NT2/D1 (cell line): ENCODE results near the gene SPATA20.

Source experiments
- DNase-seq: peaks from one replicate; pipeline ENCODE4 v3.0.0-alpha.2; 2011; ENCODE audit warnings: low read depth, low spot score
- H3K27me3 ChIP-seq: 2 replicates; pipeline ENCODE4 v1.6.0; 2011; ENCODE audit warnings: mild to moderate bottlenecking; ENCODE audit not compliant: insufficient read length, insufficient read depth
- H3K36me3 ChIP-seq: 2 replicates; pipeline ENCODE4 v1.6.1; 2011; ENCODE audit warnings: mild to moderate bottlenecking, low read length, mixed read lengths; ENCODE audit not compliant: insufficient read depth, insufficient read length
- H3K4me1 ChIP-seq: 2 replicates; pipeline ENCODE4 v1.5.1; 2011; ENCODE audit not compliant: insufficient read depth, insufficient read length
- H3K4me3 ChIP-seq: 2 replicates; pipeline ENCODE4 v1.5.1; 2011; ENCODE audit warnings: low read depth; ENCODE audit not compliant: insufficient read length
- H3K9ac ChIP-seq: 2 replicates; pipeline ENCODE4 v1.6.0; 2011; ENCODE audit warnings: low read depth; ENCODE audit not compliant: insufficient read length
- H3K9me3 ChIP-seq: 2 replicates; pipeline ENCODE4 v1.5.1; 2011; ENCODE audit warnings: mild to moderate bottlenecking, low read length; ENCODE audit not compliant: insufficient read depth
- SUZ12 ChIP-seq: IDR thresholded peaks from 2 replicates; pipeline ENCODE4 v1.6.1; 2011; ENCODE audit not compliant: insufficient read length, insufficient read depth; ENCODE audit errors: extremely low read depth
- YY1 ChIP-seq: IDR thresholded peaks from 2 replicates; pipeline ENCODE4 v1.6.1; 2011; ENCODE audit not compliant: insufficient read length, insufficient read depth
- ZNF274 ChIP-seq: IDR thresholded peaks from 2 replicates; pipeline ENCODE4 v1.6.1; 2011; ENCODE audit warnings: mild to moderate bottlenecking, low read depth, low read length

SPATA20 gene

GRCh38 chr17:50596191-50597037 lies 49.4 kb downstream of the SPATA20 start:
- Histone ChIP-seq H3K9ac (no peak overlapping the region), H3K9me3 (no peaks in the 10 kb centered on the region), H3K36me3 (no peaks in the 10 kb centered on the region), H3K4me1 (peaks cover 9% of the 10 kb centered on the region), H3K27me3 (no peaks in the 10 kb centered on the region), H3K4me3 (no peak overlapping the region)
- DNase-seq, result no peak
- TF ChIP-seq YY1 (no peak), ZNF274 (no peak), SUZ12 (no peak)

GRCh38 chr17:50598487-50598886 lies 51.5 kb downstream of the SPATA20 start:
- no peak overlapping the region for H3K4me3 ChIP-seq
- no peak for DNase-seq
- H3K27me3 ChIP-seq, result no peaks in the 10 kb centered on the region
- no peak overlapping the region for H3K9ac ChIP-seq
- H3K4me1 ChIP-seq, result peaks cover 16% of the 10 kb centered on the region
- TF ChIP-seq SUZ12 (no peak), YY1 (no peak), ZNF274 (no peak)
- no peaks in the 10 kb centered on the region for H3K36me3 ChIP-seq
- H3K9me3 ChIP-seq, result no peaks in the 10 kb centered on the region

- H3K27me3 ChIP-seq, result no peaks in the 10 kb centered on the region
- peaks cover 17% of the 10 kb centered on the region for H3K4me1 ChIP-seq
- no peaks in the 10 kb centered on the region for H3K9me3 ChIP-seq
- DNase-seq, result no peak
- H3K4me3 ChIP-seq, result no peak overlapping the region
- no peak overlapping the region for H3K9ac ChIP-seq
- H3K36me3 ChIP-seq, result no peaks in the 10 kb centered on the region
- no peak for TF ChIP-seq ZNF274
- no peak for TF ChIP-seq YY1
- no peak for TF ChIP-seq SUZ12
Observed at GRCh38 chr17:50599606-50600005, 52.6 kb downstream of the SPATA20 start.

- TF ChIP-seq SUZ12, result no peak
- TF ChIP-seq ZNF274, result no peak
- TF ChIP-seq YY1, result no peak
- Histone ChIP-seq H3K9ac (no peak overlapping the region), H3K4me3 (no peak overlapping the region), H3K27me3 (no peaks in the 10 kb centered on the region), H3K9me3 (no peaks in the 10 kb centered on the region), H3K36me3 (no peaks in the 10 kb centered on the region), H3K4me1 (peaks cover 25% of the 10 kb centered on the region)
- DNase-seq, result no peak
Observed at GRCh38 chr17:50601823-50602375, 54.9 kb downstream of the SPATA20 start.

GRCh38 chr17:50602836-50603235 lies 55.9 kb downstream of the SPATA20 start:
- Histone ChIP-seq H3K4me1 (peaks cover 27% of the 10 kb centered on the region), H3K9ac (no peak overlapping the region), H3K4me3 (no peak overlapping the region), H3K27me3 (no peaks in the 10 kb centered on the region), H3K9me3 (no peaks in the 10 kb centered on the region), H3K36me3 (no peaks in the 10 kb centered on the region)
- TF ChIP-seq ZNF274 (no peak), SUZ12 (no peak), YY1 (no peak)
- DNase-seq, result no peak

GRCh38 chr17:50603340-50603739 lies 56.4 kb downstream of the SPATA20 start:
- no peak overlapping the region for H3K9ac ChIP-seq
- no peaks in the 10 kb centered on the region for H3K9me3 ChIP-seq
- H3K27me3 ChIP-seq, result no peaks in the 10 kb centered on the region
- H3K4me1 ChIP-seq, result peaks cover 27% of the 10 kb centered on the region
- no peaks in the 10 kb centered on the region for H3K36me3 ChIP-seq
- no peak for DNase-seq
- no peak for TF ChIP-seq SUZ12
- H3K4me3 ChIP-seq, result no peak overlapping the region

GRCh38 chr17:50604513-50604912 lies 57.5 kb downstream of the SPATA20 start:
- TF ChIP-seq ZNF274 (no peak), SUZ12 (no peak), YY1 (no peak)
- Histone ChIP-seq H3K9me3 (no peaks in the 10 kb centered on the region), H3K27me3 (no peaks in the 10 kb centered on the region), H3K9ac (peak overlapping the region; percentile 14), H3K4me3 (no peak overlapping the region), H3K36me3 (no peaks in the 10 kb centered on the region), H3K4me1 (peaks cover 32% of the 10 kb centered on the region)
- no peak for DNase-seq
